Endothelial cell of umbilical vein (primary cell): ENCODE data around the gene RFX2. TPM values are rescaled to one million over a fixed set of nuclear protein-coding genes. Genes with fewer than 3 reads are reported as not detected.

ENCODE experiments used
- BruUV-seq: library from RNA; stranded (reverse); fragments of 400-500 nt; replicated peaks from 2 replicates; lab custom pipeline; 2021; lab: Mats Ljungman, UMichigan
- CTCF ChIA-PET: fragments of 300-600, 350-600 bp; sonication (Branson Sonifier 250); formaldehyde crosslinking; loops from one replicate; lab custom pipeline; 2021; ENCODE audit warnings: antibody characterized with exemption, inconsistent platforms; lab: Charles Lee
- POLR2A ChIA-PET: fragments of 300-600, 350-600 bp; sonication (Branson Sonifier 250); formaldehyde crosslinking; loops from one replicate; lab custom pipeline; 2021; ENCODE audit warnings: antibody characterized with exemption, inconsistent platforms; lab: Charles Lee
- DNase-seq: peaks from one replicate; pipeline ENCODE4 v3.0.0-alpha.2; 2011; ENCODE audit warnings: low read depth, low spot score
- FAIRE-seq: peaks from 2 replicates; lab custom pipeline; 2011; peaks lifted over from hg19 to GRCh38; lab: Jason Lieb, UNC
- H2AFZ ChIP-seq: 2 replicates; pipeline ENCODE4 v1.6.0; 2012; ENCODE audit warnings: low read depth, low read length, control low read depth, inconsistent platforms
- H3K27ac ChIP-seq: 2 replicates; pipeline ENCODE4 v1.5.1; 2011; ENCODE audit warnings: low read depth, mild to moderate bottlenecking, control low read depth, low read length, moderate library complexity; ENCODE audit not compliant: insufficient read depth
- H3K27me3 ChIP-seq, 2 experiments: 2 replicates each; pipeline versions ENCODE4 v1.6.0 to v1.6.1; 2011; ENCODE audit warnings: low read length in 2 of 2, mixed read lengths in 1 of 2; ENCODE audit not compliant: control insufficient read depth in 2 of 2, insufficient read depth in 2 of 2
- H3K36me3 ChIP-seq, 2 experiments: 2 replicates in 1 of 2; 3 replicates in 1 of 2; pipeline ENCODE4 v1.5.1; 2011; ENCODE audit warnings: low read length in 2 of 2, mild to moderate bottlenecking in 1 of 2, moderate library complexity in 1 of 2; ENCODE audit not compliant: control insufficient read depth in 2 of 2, insufficient read depth in 2 of 2; ENCODE audit errors: extremely low read depth in 1 of 2
- H3K4me1 ChIP-seq: 3 replicates; pipeline ENCODE4 v1.5.1; 2011; ENCODE audit warnings: mild to moderate bottlenecking, low read length; ENCODE audit not compliant: control insufficient read depth, insufficient read depth; ENCODE audit errors: extremely low read depth
- H3K4me2 ChIP-seq: 2 replicates; pipeline ENCODE4 v1.6.1; 2011; ENCODE audit warnings: low read length, control low read depth, mixed read lengths; ENCODE audit not compliant: insufficient read depth
- H3K4me3 ChIP-seq, 3 experiments: fragments of 200-600 bp in 1 of 3; sonication (generic), shearing (Covaris generic) in 1 of 3; replicated peaks in 1 of 3; 2 replicates each; pipeline ENCODE4 v1.5.1; 2011 to 2016; ENCODE audit warnings: control low read depth in 3 of 3, low read length in 3 of 3, mild to moderate bottlenecking in 2 of 3, inconsistent platforms in 1 of 3, low read depth in 1 of 3, moderate library complexity in 1 of 3; ENCODE audit not compliant: insufficient read depth in 1 of 3
- H3K79me2 ChIP-seq: 2 replicates; pipeline ENCODE4 v1.6.0; 2012; ENCODE audit warnings: low read length, inconsistent platforms; ENCODE audit not compliant: control insufficient read depth, insufficient read depth
- H3K9ac ChIP-seq: replicated peaks from 2 replicates; pipeline ENCODE3; 2011; ENCODE audit warnings: low read length, control low read depth; ENCODE audit not compliant: insufficient read depth; ENCODE audit errors: extremely low read depth
- H3K9me1 ChIP-seq: replicated peaks from 3 replicates; pipeline ENCODE4 v1.6.0; 2011; ENCODE audit warnings: mild to moderate bottlenecking, low read length; ENCODE audit not compliant: control insufficient read depth, insufficient read depth; ENCODE audit errors: extremely low read depth
- H3K9me3 ChIP-seq: replicated peaks from 2 replicates; pipeline ENCODE4 v1.5.1; 2012; ENCODE audit warnings: low read length, inconsistent platforms; ENCODE audit not compliant: control insufficient read depth, insufficient read depth
- H4K20me1 ChIP-seq: replicated peaks from 2 replicates; pipeline ENCODE3; 2011; ENCODE audit warnings: mild to moderate bottlenecking, low read length; ENCODE audit not compliant: control insufficient read depth, insufficient read depth; ENCODE audit errors: extremely low read depth
- EZH2 ChIP-seq: IDR thresholded peaks from 2 replicates; pipeline ENCODE4 v1.6.1; 2012; ENCODE audit warnings: borderline replicate concordance, low read depth, mild to moderate bottlenecking, moderate library complexity, low read length, inconsistent platforms; ENCODE audit not compliant: severe bottlenecking
- FOS ChIP-seq: IDR thresholded peaks from 2 replicates; pipeline ENCODE4 v1.6.1; 2011; ENCODE audit warnings: mild to moderate bottlenecking, low read length, moderate library complexity, borderline replicate concordance; ENCODE audit not compliant: insufficient read depth
- GATA2 ChIP-seq: IDR thresholded peaks from 2 replicates; pipeline ENCODE4 v1.7.0; 2011; ENCODE audit warnings: low read depth, mild to moderate bottlenecking, moderate library complexity, mixed read lengths, low read length; ENCODE audit not compliant: insufficient read length, insufficient read depth
- JUN ChIP-seq: IDR thresholded peaks from 2 replicates; pipeline ENCODE4 v1.6.1; 2011; ENCODE audit warnings: borderline replicate concordance, low read depth; ENCODE audit not compliant: insufficient read length, insufficient read depth
- MYC ChIP-seq: IDR thresholded peaks from one replicate; pipeline ENCODE4 v1.6.1; 2011; ENCODE audit warnings: mild to moderate bottlenecking, low read depth, low read length
- POLR2A ChIP-seq: IDR thresholded peaks from 2 replicates; pipeline ENCODE4 v1.6.1; 2012; ENCODE audit warnings: low read depth, mild to moderate bottlenecking, control low read depth, low read length
- POLR2AphosphoS5 ChIP-seq: IDR thresholded peaks from 2 replicates; pipeline ENCODE4 v1.6.1; 2012; ENCODE audit warnings: low read depth, mild to moderate bottlenecking, control low read depth, low read length, moderate library complexity; ENCODE audit not compliant: insufficient read depth
- dilution Hi-C: fragments of 300-500 bp; cut with MboI; formaldehyde crosslinking; loops from one replicate; pipeline ENCODE4 v1.15.0; 2019; ENCODE audit warnings: low sequenced_read_pairs; ENCODE audit not compliant: extremely low pct_ligation_motif_present
- intact Hi-C: fragments of 100-400 bp; cut with micrococcal nuclease; formaldehyde crosslinking; loops from one replicate; pipeline ENCODE4 v1.10.0; 2022
- polyA plus RNA-seq, 4 experiments: library from polyadenylated mRNA; depleted of rRNA in 3 of 4; stranded (reverse) in 3 of 4; unstranded in 1 of 4; fragments of >200 nt; gene quantifications; 2 replicates each; pipeline versions ENCODE4 v1.2.1 to v1.2.3, GENCODE V29; 2011 to 2012; ENCODE audit warnings: missing spikeins in 1 of 4
- total RNA-seq: library from RNA; stranded (reverse); gene quantifications from 2 replicates; pipeline ENCODE4 v1.2.3, GENCODE V29; 2021
- TF ChIP-seq, protein P1 (sequence below): IDR thresholded peaks from 2 replicates; pipeline ENCODE4 v1.6.1; 2011; ENCODE audit not compliant: insufficient read depth, insufficient read length
- TF ChIP-seq, protein P2 (sequence below), 2 donors: IDR thresholded peaks; 1 replicate in 1 of 2; 2 replicates in 1 of 2; pipeline ENCODE4 v1.5.1; 2011; ENCODE audit warnings: low read length in 2 of 2, mild to moderate bottlenecking in 2 of 2, moderate library complexity in 2 of 2, control low read depth in 1 of 2, inconsistent platforms in 1 of 2, low read depth in 1 of 2; ENCODE audit not compliant: insufficient read depth in 1 of 2; ENCODE audit errors: extremely low read depth in 1 of 2

Gene RFX2
- total and polyA plus RNA-seq, 2 donors (not counting 3 experiments of a cell fraction or from before 2014, with no cell fraction given): 16.1 to 19.0 TPM

DNA sequence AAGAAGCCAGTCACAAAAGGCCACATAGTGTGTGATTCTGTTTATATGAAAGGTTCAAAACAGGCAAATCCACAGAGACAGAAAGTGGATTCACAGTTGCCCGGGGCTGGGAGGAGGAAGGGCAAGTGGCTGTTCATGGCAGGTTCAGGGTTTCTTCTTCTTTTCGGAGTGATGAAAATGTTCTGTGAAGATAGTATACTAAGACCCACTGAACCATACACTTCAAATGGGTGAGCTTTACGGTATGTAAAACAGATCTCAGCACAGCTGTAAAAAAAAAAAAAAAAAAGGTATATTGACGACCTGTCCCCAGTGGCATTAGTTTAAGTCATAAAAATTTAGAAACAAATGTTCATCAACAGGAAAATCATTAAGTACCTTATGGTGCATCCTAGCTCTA, 32.2 kb downstream of the RFX2 start:
- H3K36me3 ChIP-seq: no peaks in the 10 kb centered on the region
- ChIA-PET CTCF (interaction anchor here (1.6 kb wide), 1 partner anchor 11 kb away, joined by 3 read pairs; no protein-coding TSS in a partner anchor), POLR2A (interaction anchor here (0.7 kb wide), 1 partner anchor 516 kb away, joined by 4 read pairs; no protein-coding TSS in a partner anchor)
- TF ChIP-seq FOS (no peak), POLR2A (no peak), POLR2AphosphoS5 (no peak), JUN (no peak), EZH2 (no peak), GATA2 (no peak), MYC (no peak)
- TF ChIP-seq, protein P1, sequence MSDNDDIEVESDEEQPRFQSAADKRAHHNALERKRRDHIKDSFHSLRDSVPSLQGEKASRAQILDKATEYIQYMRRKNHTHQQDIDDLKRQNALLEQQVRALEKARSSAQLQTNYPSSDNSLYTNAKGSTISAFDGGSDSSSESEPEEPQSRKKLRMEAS: no peak
- TF ChIP-seq, protein P2, sequence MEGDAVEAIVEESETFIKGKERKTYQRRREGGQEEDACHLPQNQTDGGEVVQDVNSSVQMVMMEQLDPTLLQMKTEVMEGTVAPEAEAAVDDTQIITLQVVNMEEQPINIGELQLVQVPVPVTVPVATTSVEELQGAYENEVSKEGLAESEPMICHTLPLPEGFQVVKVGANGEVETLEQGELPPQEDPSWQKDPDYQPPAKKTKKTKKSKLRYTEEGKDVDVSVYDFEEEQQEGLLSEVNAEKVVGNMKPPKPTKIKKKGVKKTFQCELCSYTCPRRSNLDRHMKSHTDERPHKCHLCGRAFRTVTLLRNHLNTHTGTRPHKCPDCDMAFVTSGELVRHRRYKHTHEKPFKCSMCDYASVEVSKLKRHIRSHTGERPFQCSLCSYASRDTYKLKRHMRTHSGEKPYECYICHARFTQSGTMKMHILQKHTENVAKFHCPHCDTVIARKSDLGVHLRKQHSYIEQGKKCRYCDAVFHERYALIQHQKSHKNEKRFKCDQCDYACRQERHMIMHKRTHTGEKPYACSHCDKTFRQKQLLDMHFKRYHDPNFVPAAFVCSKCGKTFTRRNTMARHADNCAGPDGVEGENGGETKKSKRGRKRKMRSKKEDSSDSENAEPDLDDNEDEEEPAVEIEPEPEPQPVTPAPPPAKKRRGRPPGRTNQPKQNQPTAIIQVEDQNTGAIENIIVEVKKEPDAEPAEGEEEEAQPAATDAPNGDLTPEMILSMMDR (IDR thresholded peaks at IDR 0.05; ENCODE audit: extremely low read depth in 1 of 2, insufficient read depth in 1 of 2, low read depth in 1 of 2, low read length in 2 of 2): no peak
- H4K20me1 ChIP-seq: no peaks in the 10 kb centered on the region
- H3K4me1 ChIP-seq: no peaks in the 10 kb centered on the region
- no peak overlapping the region for H2AFZ ChIP-seq
- no peak overlapping the region for H3K4me3 ChIP-seq
- H3K9me3 ChIP-seq: no peaks in the 10 kb centered on the region
- no peaks in the 10 kb centered on the region for H3K79me2 ChIP-seq
- no TSS peak for BruUV-seq
- no peak overlapping the region for H3K4me2 ChIP-seq
- intact Hi-C loops (no loop called here), dilution Hi-C loops (no loop called here)
- H3K27me3 ChIP-seq: no peaks in the 10 kb centered on the region
- FAIRE-seq (no peak), DNase-seq (no peak)
- no peak overlapping the region for H3K27ac ChIP-seq
- no peak overlapping the region for H3K9ac ChIP-seq
- H3K9me1 ChIP-seq: no peaks in the 10 kb centered on the region
